HT-29 (cell line): ENCODE results near the gene CACFD1. TPM values are rescaled to one million over a fixed set of nuclear protein-coding genes. Genes with fewer than 3 reads are reported as not detected.

Experiments
- DNase-seq: peaks from one replicate; pipeline ENCODE4 v3.0.0-alpha.2; 2015; ENCODE audit warnings: low spot score
- total RNA-seq: library from RNA; depleted of rRNA; stranded (reverse); fragments of >200 nt; shearing (Covaris generic); gene quantifications from 2 replicates; pipeline ENCODE4 v1.2.3, GENCODE V29; 2014; rRNA removed

The CACFD1 gene
- total RNA-seq, 1 experiment from 2014 or later, result 59.5 TPM

DNA sequence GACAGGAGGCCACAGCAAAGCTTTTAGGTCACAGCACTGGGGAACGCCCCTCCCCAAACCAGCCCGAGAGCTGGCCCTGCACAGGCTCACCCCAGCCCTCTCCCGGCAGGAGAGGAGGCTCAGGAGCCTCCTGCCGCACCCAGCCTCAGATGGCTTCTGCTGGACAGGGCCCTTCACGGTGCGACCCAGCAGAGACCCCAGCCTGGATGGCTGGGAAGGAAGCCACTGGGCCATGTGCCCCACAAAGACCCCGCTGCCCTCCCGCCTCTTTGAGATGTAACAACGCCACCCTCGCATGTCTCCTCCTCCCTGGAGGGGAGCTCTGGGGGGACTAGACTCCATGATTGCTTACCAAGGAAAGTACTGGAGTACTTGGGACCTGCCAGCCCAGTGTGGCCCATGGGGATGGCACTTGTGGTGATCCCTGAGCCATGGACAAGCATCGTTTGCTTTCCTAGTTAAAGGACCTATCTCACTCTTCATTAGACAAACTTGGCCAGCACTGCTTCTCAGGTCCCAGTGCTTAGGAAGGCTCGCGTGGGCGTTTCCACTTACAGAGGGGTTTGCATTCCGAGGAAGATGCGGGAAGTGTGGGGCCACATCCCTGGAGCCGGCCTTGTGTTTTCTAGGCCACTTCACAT lies 56.0 kb downstream of the CACFD1 start:
- DNase-seq, result no peak

DNA sequence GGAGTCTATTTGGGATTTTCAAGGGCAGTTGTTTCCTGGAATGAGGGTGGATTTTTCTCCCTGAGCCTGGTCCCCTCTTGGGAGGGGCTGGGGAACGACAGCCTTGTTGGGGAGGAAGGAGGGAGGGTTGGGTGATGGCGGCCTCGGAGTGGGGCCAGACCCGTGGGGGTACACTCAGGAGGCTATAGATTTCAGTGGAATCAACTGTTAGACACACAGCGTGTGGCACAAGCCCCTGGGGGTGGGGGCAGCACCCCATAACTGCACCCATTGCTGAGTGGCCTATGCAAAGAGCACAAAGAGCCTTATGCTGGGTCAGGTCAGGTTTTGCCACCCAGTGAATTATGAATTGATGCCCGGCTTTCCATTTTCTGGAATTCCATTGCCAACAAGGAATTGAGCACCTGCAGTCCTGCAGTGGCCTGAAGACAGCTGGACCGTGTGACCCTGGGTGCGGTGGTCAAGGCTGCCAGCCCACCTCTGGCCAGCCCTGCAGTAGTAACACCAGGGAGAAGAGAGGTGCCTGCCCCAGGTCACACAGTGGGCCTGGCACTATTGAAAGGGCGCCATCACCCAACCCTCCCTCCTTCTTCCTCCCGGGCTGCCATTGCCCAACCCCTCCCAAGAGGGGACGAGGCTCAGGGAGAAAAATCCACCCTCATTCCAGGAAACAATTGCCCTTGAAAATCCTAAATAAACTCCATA lies 56.6 kb downstream of the CACFD1 start:
- DNase-seq, result no peak

DNA sequence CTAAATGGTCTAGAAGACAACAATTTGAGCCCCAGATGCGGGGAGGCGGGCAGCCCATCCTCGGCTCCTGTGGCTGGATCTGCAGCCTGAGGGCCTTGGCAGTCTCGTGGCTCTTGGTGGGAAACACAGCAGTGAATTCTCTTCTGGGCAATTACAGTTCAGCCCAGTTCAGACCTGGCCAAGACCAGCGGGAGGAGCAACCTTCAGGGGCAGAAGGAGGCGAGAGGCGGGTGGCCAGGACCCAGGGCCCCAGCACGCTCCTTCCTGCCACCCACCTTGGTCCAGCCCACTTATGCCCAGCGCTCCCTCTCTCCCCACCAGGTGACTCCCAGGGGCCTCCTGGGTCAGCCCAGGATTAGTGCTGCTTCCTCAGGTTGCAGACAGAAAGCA lies 57.2 kb downstream of the CACFD1 start:
- no peak for DNase-seq

GRCh38 chr9:133517711-133518110 lies 57.9 kb downstream of the CACFD1 start:
- DNase-seq, result no peak

GRCh38 chr9:133518200-133518599 lies 58.4 kb downstream of the CACFD1 start:
- no peak for DNase-seq

DNA sequence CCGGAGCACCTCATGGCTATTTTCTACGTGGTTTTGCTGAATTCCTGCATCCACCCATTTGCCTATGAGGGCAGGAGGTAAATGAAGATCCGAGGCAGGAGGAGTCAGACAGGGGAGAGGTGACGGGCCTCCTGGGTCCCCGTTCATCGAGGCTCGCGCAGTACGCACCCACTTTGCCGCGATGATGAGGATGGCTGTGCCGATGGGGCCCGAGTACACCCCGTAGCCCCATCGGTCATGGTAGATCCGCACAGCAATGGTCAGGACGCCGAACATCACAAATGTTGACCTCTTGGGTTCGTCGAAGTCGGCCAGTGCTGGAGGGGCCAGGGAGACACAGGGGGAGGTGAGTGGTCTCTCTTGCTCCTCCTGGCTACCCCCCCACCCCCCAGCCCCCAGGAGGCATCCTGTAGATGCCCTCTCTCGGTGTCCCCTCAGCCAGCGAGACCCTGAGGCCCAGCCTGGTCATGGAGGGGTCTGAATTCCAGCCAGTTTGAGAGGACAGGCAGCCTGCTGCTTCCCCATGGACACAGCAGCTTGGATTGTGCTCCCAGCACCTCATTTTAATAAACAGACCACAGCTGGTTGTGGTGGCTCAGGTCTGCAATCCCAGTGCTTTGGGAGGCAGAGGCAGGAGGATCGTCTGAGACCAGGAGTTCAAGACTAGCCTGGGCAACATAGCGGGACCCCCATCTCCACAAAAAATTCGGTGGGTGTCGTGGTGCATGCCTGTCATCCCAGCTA lies 59.1 kb downstream of the CACFD1 start:
- DNase-seq, result no peak

DNA sequence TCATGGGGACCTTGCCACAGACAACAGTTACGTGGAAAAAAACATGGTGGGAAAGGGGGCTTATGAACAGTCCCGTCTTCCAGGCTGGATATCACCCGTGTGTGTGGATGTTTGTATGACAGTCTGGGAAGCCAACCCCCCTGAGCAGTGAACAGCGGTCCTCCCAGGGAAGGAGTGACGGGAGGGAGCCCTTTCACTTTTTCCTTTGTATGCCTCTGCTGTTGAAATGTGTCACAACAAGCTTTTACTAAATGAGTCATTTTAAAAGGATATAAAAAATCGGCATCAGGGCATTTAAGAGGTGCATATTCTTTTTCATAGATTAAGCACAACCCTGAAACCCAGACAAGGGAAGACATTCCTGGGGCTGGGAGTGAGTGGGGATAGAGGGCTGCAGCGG lies 59.9 kb downstream of the CACFD1 start:
- no peak for DNase-seq

GRCh38 chr9:133520121-133520835 lies 60.5 kb downstream of the CACFD1 start:
- no peak for DNase-seq

Other genes with a start within 250 kb of the CACFD1 start
- gene ABO, start 184.8 kb upstream of the CACFD1 start, total RNA-seq, result 3.1 and 4.8 TPM in 2 replicates
- 30.4 and 32.1 TPM in 2 replicates for gene SURF6, start 123.8 kb upstream of the CACFD1 start, total RNA-seq
- 55.0 and 58.8 TPM in 2 replicates for gene MED22, start 111.8 kb upstream of the CACFD1 start, total RNA-seq
- 2,195 and 2,237 TPM in 2 replicates for gene RPL7A, start 111.8 kb upstream of the CACFD1 start, total RNA-seq
- gene SURF1, start 103.5 kb upstream of the CACFD1 start, total RNA-seq, result 27.7 and 32.7 TPM in 2 replicates
- gene SURF2, start 103.4 kb upstream of the CACFD1 start, total RNA-seq, result 94.2 and 135 TPM in 2 replicates
- 297 and 299 TPM in 2 replicates for gene SURF4, start 83.9 kb upstream of the CACFD1 start, total RNA-seq
- gene STKLD1, start 83.6 kb upstream of the CACFD1 start, total RNA-seq, result not detected in 2 replicates
- gene REXO4, start 42.0 kb upstream of the CACFD1 start, total RNA-seq, result 30.7 and 32.3 TPM in 2 replicates
- 0.39 and 1.0 TPM in 2 replicates for gene ADAMTS13, start 37.6 kb upstream of the CACFD1 start, total RNA-seq
- 12.5 and 14.4 TPM in 2 replicates for gene SLC2A6, start 19.1 kb downstream of the CACFD1 start, total RNA-seq
- gene MYMK, start 65.0 kb downstream of the CACFD1 start, total RNA-seq, result not detected in 2 replicates
- gene ADAMTSL2, start 74.7 kb downstream of the CACFD1 start, total RNA-seq, result 0.16 and 0.25 TPM in 2 replicates
- not detected in 2 replicates for gene FAM163B, start 149.4 kb downstream of the CACFD1 start, total RNA-seq
- not detected in 2 replicates for gene DBH, start 176.4 kb downstream of the CACFD1 start, total RNA-seq